CD4-positive, alpha-beta T cell treated with Interleukin-6 at 100 ng/mL for 8 hours (primary cell): ENCODE results near the gene DYNLT5.
"Not testable (repeated sequence)": the region's sequence is repeated elsewhere in the genome, so short reads cannot be mapped to it uniquely, and the experiment has no call there.

ENCODE experiments used
- DNase-seq: peaks from one replicate; pipeline ENCODE4 v3.0.0-alpha.2; 2020; ENCODE audit warnings: mixed read lengths, low spot score

The DYNLT5 gene

GRCh38 chr1:66750577-66750976 lies 1.7 kb upstream of the DYNLT5 start:
- DNase-seq: no peak

DNA sequence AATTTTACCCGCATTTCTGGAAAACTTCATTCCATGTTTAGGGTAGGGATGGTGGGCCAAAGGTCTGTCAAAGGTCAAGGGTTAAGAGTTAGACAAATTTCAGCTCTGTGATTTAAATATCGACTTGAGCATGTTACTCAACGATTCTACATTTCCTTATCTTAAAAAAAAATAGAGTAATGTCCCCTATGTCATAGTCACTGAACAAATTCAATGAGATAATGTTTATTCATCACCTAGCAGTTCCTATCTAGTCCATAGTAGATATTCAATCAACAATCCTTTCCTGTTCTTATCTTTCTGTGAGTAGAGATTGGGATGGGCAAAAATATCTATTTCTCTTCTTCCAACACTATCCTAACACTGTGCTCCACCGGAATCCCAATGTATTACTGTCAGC lies 1.1 kb upstream of the DYNLT5 start:
- DNase-seq: no peak

- no peak for DNase-seq
Measured at GRCh38 chr1:66752671-66753371, 562 bp downstream of the DYNLT5 start.

- no peak for DNase-seq
Measured at GRCh38 chr1:66757722-66758240, 5.5 kb downstream of the DYNLT5 start.

DNA sequence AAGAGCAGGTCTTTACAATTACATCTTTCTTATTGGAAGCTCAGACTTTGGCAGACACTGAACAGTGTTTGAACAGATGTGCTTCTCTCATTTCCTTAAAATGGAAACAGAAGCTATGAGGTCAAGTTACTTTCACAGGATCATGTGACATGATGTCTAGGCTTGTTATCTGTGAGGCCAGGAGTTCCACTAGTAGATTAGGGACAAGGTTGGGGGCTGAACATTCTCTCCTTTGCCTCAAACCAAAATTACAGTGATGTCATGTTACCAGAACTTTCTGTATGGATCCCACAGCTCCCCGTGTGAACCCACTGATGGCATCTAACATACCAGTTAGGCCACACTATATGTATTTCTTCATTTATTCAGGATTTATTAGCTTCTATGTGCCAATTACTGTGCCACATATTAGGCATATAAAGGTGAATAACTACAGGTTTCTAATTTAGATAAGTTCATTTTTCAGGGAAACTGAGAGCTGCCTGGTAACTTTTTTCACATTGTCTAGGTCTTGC lies 6.0 kb downstream of the DYNLT5 start:
- no peak for DNase-seq

GRCh38 chr1:66760506-66760905 lies 8.2 kb downstream of the DYNLT5 start:
- DNase-seq: no peak

GRCh38 chr1:66761221-66761620 lies 9.0 kb downstream of the DYNLT5 start:
- DNase-seq: no peak

DNA sequence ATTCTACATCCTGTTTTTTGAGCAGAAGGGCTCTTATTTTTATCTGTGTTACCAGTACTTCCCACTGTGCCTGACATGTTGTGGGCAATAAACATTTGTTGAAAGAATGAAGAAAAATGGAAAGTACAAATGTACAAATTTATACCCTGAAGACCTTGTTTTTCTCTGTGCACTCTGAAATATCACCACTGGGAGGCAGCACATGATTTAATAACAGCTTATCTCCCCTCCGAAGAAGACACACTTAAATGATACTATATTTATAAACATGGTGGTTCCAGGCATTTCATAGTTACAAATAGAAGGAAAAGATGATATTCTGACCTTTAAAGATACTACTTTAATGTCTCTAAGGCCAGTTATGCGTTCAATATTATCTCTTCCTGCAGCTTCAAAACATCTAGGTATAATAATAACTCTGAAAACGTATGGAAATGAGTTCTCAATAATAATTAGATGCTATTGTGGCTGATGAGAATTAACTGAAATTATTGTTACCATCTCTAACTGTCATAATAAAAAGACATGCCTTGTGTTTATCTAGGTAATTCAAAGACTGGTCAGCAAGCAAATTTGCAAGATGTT lies 12.8 kb downstream of the DYNLT5 start:
- DNase-seq: peak; percentile 58

DNA sequence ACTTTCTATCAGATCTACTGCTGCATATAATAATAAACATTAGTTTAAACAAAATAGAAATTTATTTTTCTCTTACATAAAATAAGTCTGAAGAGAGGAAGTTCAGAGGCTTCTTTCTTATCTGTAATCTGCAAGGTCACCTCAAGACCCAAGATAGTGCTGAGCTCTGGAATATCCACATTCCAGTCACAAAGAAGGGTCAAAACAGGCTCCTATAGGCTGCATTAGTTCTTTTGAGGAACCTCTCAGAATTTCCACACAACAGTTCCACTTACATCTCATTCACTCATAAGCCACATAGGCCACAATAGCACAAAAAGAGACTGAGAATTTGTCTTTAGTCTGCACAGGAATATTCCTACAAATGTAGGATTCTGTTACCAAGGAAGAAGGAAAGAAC lies 15.4 kb downstream of the DYNLT5 start:
- DNase-seq: no peak

GRCh38 chr1:66768965-66769364 lies 16.7 kb downstream of the DYNLT5 start:
- no peak for DNase-seq

DNA sequence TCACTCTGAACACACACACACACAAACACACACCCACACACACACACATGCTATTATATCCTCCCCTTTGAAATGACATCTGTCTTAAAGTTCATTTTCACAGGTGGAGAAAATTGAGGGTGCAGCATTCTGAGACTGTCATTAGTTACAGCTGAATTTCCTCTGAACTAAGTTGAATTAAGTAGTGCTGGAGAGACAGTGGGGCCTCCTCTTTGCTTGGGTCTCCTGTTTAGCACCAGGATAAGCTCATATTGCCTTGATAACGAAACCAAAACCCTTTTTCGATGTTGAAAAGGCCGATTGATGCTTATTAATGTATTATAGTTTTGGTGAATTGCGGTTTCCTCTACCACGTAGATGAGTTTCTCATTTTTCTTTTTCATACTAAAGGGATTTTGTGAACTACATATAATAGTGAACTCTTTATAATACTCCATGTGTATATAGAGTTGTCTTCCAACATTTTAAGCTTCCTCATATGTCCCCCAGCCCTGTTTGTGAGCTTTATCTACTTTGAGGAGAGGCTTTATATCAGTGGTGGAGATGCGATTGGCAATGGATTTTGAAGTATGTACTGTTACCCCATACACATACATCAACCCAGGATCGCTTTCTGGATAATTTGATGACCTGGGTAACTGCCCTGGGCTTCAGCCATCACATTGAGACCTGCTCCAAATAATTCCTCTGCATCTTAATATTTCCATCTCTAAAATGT lies 17.4 kb downstream of the DYNLT5 start:
- DNase-seq: peak; percentile 24

DNA sequence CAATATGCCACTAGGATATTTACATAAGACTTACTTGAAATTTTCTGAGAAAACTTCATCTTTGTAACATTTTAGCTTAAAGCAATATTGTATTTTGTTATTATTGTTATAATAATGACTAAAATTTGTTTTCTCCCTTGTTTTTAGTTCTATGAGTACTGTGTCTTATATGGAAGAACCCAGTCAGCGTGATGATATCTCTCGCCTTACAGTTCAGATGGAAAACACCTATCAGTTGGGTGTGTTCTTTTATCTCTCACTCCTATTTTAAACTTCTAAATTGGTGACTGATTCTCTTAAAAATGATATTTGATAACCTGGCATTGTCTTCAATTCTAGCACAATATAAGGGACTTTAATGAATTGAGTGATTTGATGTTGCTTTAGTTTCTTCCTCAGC lies 18.0 kb downstream of the DYNLT5 start:
- no peak for DNase-seq

DNA sequence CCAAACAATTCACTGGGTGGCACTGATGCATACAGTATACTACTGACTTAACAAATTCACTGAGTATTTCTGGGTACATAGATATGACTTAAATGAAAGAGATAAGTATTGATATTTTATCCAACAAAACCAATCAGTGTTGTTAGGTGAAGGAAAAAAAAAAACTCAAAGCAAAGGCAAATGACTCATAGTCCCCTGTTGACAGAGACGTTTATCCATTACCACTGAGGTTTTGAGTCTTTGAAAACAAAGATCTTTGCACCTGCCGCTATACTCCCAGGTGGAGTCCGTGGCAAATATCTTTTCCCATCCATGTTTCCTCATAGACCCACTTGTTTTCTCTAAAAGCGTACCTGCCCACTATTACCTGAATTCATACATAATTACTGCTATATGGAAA lies 18.4 kb downstream of the DYNLT5 start:
- DNase-seq: no peak

DNA sequence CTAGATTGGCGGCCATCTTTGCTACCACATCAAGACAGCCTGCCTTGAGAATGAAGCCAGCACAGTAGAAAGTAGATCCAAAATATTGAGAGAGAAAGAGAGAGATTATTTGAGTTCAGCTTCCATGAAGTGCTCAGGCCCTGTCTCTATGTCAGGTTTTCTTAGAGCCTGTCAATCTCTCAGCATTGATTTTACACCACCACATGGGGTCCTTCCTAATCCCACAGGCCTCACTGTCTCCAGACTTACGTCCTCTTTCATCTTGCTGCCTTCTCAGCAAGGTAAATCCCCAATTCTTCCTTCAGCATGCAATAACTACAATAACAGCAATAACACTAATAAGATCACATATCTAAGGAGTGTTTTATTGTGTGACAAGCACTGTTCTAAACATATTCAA lies 21.0 kb downstream of the DYNLT5 start:
- no peak for DNase-seq

DNA sequence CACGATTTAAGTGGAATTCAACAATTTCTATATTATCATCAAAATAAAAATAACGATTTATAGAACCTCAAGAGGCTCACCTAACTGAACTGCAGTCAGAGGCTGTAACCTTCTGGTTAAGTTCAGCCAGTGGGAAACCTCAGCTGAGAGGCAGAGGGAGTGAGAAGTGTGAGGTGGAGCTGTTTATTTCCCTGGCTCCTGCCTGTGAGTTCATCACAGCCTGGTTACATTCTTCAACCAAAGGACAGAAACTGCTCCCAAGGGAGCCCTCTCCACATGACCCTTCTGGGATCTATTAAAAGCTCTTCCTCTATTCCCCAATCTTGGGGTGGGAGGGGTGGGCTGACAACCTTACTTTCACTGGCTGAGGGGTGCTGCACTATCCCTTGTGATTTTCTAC lies 22.2 kb downstream of the DYNLT5 start:
- no peak for DNase-seq

DNA sequence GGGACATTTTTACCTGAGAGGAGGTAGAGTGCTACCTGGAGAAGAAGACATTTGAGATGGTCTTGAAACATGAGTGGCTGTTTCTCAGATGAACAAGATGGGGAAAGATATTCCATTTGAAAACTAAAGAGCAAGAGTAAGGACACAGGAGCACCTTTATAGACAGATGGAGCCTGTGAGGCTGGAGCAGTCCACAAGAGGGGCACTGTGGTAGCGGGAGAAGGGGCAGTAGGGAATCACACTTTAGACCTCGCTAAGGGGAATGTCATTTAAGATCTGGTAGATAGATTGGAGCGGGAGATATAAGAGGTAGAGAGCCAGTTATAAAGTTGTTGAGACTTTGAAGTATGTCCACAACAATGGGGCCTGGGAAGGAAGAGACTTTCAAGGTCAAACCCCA lies 23.4 kb downstream of the DYNLT5 start:
- DNase-seq: no peak

- no peak for DNase-seq
Measured at GRCh38 chr1:66777831-66778230, 25.6 kb downstream of the DYNLT5 start.

GRCh38 chr1:66778266-66778665 lies 26.0 kb downstream of the DYNLT5 start:
- DNase-seq: no peak

- DNase-seq: no peak
Measured at GRCh38 chr1:66778969-66779368, 26.7 kb downstream of the DYNLT5 start.

DNA sequence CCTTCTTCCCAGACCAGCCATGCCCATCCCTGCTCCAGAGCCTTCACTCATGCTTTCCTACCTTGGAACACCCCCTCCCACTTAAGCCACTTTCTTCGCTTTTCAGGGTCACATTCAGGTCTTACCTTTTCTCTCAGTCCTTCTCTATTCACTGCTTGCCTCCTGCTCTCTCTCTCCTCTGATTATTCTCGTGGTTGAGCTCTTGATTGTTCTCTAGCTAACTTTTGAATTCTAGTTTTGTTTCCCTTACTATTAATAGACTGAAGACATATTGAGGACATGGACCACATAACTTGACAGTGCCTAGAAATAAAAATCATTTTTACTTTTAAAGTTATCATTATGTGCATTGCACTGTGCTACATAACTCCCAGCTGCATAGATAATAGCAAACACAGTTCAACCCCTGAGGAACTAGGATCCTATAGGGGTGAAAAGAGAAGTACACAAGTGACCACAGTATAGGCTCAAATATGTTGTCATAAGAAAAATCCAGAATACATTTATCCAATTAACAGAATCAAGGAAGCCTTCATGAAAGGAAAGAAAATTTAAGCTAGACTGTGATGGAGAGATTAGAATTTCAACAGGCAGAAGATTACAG lies 27.3 kb downstream of the DYNLT5 start:
- no peak for DNase-seq

GRCh38 chr1:66785800-66786199 lies 33.5 kb downstream of the DYNLT5 start:
- not testable (repeated sequence) for DNase-seq

- no peak for DNase-seq
Measured at GRCh38 chr1:66787641-66788040, 35.4 kb downstream of the DYNLT5 start.
